Activated CD4-positive, alpha-beta T cell treated with anti-CD3 and anti-CD28 coated beads, Interleukin-2, amount 10 ng/mL, durations not matched to agents 24 days and 14 days (primary cell): ENCODE measurements around the gene SELP. TPM values are rescaled to one million over a fixed set of nuclear protein-coding genes. Genes with fewer than 3 reads are reported as not detected.

Source experiments
- DNase-seq: peaks from one replicate; pipeline ENCODE4 v3.0.0; 2022
- H3K27ac Mint-ChIP-seq: one replicate; pipeline ENCODE4 v1.8.0; 2022; ENCODE audit warnings: mild to moderate bottlenecking, mixed read lengths
- H3K27me3 Mint-ChIP-seq: one replicate; pipeline ENCODE4 v1.8.0; 2022; ENCODE audit warnings: mixed read lengths
- H3K36me3 Mint-ChIP-seq: one replicate; pipeline ENCODE4 v1.8.0; 2022; ENCODE audit warnings: low read depth, mild to moderate bottlenecking, mixed read lengths
- H3K4me1 Mint-ChIP-seq: one replicate; pipeline ENCODE4 v1.8.0; 2021; ENCODE audit warnings: mixed read lengths
- H3K4me3 Mint-ChIP-seq: one replicate; pipeline ENCODE4 v1.8.0; 2022; ENCODE audit warnings: mild to moderate bottlenecking, moderate library complexity, mixed read lengths
- H3K9me3 Mint-ChIP-seq: one replicate; pipeline ENCODE4 v1.8.0; 2021; ENCODE audit warnings: mixed read lengths
- intact Hi-C: fragments of 100-400 bp; cut with micrococcal nuclease; formaldehyde crosslinking; loops from one replicate; pipeline ENCODE4 v1.15.1; 2023
- total RNA-seq: library from RNA; stranded (reverse); gene quantifications from 2 replicates; pipeline ENCODE4 v1.2.3, GENCODE V29; 2022

The SELP gene
- total RNA-seq, 1 donor from 2014 or later, result not detected

DNA sequence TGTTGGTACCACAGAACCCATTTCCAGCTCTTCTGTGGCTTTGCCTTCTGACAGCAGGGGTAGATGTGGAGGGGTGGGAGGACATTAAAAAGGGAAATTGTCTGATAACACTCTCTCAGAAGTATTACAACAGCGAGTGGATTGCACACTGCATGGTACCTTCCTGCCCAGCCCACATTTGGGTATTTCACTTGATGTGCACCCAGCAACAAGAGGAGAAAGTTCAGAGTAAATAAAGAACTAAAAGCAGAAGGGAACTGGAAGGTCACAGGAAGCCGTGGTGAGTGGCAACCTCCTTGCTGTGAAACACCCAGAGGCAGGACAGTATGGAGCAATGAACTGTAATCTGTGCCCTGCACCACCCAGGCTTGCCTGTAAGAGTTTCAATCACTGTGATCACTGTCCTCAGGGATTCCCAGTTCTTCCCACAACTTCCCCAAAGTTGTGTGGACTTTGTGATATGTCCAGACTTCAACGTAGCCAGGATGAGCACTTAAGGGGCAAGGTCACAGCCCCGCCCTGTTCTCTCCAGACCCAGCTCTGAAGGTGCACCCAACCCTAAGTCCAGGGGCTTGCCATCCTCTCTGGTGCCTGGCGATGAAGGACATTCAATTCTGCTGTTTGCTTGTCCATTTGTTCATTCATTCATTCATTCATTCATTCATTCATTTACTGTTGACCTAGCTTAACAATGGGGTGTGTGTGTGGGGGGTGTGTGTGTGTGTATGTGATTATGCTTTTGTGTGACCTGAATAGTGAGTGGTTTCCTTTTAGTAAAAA, 25.0 kb downstream of the SELP start:
- H3K36me3 Mint-ChIP-seq, result peaks cover 4% of the 10 kb centered on the region
- peaks cover 45% of the 10 kb centered on the region for H3K4me1 Mint-ChIP-seq
- intact Hi-C loops, result loop anchor here (5.0 kb wide), 1 partner anchor 47 kb away; no protein-coding TSS in a partner anchor
- H3K9me3 Mint-ChIP-seq, result no peaks in the 10 kb centered on the region
- DNase-seq, result peak; percentile 84
- H3K27ac Mint-ChIP-seq, result peak overlapping the region; percentile 84
- peak overlapping the region; percentile 66 for H3K4me3 Mint-ChIP-seq
- no peaks in the 10 kb centered on the region for H3K27me3 Mint-ChIP-seq

DNA sequence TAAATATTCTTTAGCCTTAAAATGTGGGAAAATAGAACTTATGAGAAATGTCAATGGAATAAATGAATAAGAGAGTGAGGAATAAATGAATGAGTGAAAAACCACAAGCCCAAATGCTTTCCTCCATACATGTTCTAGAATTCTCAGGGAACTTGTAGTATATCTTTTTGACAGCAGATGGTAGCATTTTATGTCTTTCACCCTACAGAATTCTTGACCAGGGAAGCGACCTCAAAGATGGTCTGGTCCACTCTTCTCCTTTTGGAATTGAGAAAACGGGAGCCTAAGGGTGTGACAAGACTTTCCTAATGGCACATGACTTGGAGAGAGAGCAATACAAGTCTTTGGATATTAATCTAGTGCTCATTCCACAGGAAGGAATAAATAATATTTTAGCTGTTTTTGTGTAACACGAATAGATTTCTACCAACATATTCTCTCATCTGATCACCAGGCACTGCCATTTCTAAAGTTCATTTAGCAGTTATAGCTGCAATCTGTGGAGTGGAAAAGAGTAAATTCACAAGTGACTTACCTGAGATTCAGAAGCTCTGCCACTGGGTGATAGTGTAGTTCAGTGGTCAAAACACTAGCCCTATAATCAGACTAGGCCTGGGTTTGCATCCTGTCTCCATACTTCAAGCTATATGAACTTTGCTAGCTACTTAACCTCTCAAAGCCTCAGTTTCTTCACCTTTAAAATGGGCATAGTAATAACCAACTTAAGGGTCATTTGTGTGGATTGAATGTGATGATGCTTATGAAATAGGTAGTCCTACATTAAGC, 28.6 kb downstream of the SELP start:
- peaks cover 4% of the 10 kb centered on the region for H3K36me3 Mint-ChIP-seq
- H3K4me3 Mint-ChIP-seq, result no peak overlapping the region
- peak; percentile 65 for DNase-seq
- H3K27ac Mint-ChIP-seq, result peak overlapping the region; percentile 65
- no peaks in the 10 kb centered on the region for H3K27me3 Mint-ChIP-seq
- no peaks in the 10 kb centered on the region for H3K9me3 Mint-ChIP-seq
- H3K4me1 Mint-ChIP-seq, result peaks cover 45% of the 10 kb centered on the region
- intact Hi-C loops, result loop anchor here (1.0 to 2.0 kb wide), 4 partner anchors 14 to 208 kb away; partner anchors contain the start of gene F5

DNA sequence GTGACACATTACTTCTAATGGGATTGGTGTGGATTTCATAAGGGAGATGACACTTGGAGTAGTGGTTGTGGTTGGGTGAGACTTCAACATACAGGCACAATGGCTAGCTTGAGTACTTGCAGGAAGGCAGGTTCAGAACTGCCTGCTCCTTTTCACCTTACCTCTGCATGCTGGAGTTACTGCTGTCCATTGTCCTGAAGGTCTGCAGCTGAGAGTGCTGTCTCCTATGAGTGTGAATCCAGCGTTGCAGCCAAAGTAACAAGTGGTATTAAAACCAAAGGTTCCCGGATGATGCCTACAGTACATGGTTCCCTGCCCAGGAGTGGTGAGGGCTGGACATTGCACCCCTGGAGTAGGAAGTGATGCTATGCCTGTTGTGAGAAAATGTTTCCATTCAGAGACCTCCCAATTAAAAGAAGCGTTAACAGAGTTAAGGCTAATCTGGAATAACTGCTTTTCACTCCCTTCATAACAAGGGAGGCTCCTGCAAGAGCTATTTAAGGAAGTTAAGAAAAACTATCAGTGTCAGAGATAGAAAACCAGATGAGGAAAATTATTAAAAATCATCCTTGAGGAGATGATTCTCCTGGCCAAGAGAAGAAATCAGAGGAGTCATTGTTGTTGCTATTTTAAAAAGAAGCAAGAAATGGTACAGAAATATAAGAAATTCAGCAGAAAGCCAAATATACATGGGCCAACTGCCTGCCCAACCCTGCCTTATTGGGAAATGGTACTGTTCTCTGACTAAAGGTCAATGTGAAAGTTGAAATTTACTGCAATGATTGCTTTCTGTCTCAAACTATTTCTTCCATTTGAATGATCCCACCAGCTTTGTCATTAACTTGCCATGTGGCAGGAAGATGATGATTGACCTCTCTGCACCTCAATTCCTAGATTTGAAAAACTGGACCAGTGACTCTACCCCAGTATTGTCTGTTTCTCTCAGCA, 33.9 kb downstream of the SELP start:
- peak; percentile 78 for DNase-seq
- H3K9me3 Mint-ChIP-seq, result peaks cover 12% of the 10 kb centered on the region
- H3K27me3 Mint-ChIP-seq, result peaks cover 5% of the 10 kb centered on the region
- intact Hi-C loops, result loop anchor here (2.0 kb wide), 2 partner anchors 111 to 199 kb away; partner anchors contain the start of genes METTL18 and SLC19A2
- no peak overlapping the region for H3K27ac Mint-ChIP-seq
- peaks cover 48% of the 10 kb centered on the region for H3K4me1 Mint-ChIP-seq
- H3K36me3 Mint-ChIP-seq, result no peaks in the 10 kb centered on the region
- no peak overlapping the region for H3K4me3 Mint-ChIP-seq

DNA sequence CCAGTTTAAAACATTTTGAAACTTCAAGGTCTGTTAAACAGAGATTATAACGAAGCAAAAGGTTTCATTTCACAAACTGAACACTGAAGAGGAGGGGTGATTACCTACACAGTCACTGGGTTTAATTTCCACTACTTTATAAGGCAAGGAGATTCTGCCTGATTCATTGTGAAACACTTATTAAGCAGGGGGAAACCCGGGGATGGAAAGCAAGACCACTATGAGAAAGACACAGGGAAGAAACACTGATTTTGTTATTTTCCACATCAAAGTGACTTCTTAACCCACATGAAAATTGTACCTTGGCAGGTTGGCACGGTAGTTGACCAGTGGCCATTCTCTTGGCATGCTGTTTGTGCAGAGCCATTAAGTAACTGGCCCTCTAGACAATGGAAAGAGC, 35.5 kb downstream of the SELP start:
- no peaks in the 10 kb centered on the region for H3K36me3 Mint-ChIP-seq
- intact Hi-C loops, result loop anchor here (1.0 to 2.0 kb wide), 3 partner anchors 9 to 200 kb away; partner anchors contain the start of genes METTL18 and SLC19A2
- peaks cover 52% of the 10 kb centered on the region for H3K4me1 Mint-ChIP-seq
- peak overlapping the region; percentile 45 for H3K4me3 Mint-ChIP-seq
- H3K9me3 Mint-ChIP-seq, result peaks cover 12% of the 10 kb centered on the region
- DNase-seq, result peak; percentile 58
- H3K27me3 Mint-ChIP-seq, result peaks cover 5% of the 10 kb centered on the region
- H3K27ac Mint-ChIP-seq, result peak overlapping the region; percentile 73

DNA sequence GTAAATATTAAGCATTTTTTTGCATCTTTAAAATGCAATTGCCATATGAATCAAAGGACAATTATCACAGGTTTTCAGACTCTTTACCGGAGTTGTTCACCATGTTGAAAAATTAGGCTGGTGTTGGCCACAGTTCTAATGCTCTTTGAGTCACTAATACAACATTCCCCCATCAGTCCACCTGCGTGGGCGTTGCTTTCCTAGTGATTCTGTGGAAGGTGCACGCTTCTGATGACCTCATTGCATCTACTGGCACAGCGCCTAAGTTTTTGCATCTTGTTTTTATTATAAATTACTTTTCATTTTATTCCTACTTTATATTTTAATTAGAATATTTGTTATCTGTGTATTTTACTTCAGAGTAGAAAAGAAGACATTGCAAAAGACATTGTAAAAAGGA, 39.0 kb downstream of the SELP start:
- DNase-seq, result no peak
- H3K9me3 Mint-ChIP-seq, result peaks cover 9% of the 10 kb centered on the region
- H3K36me3 Mint-ChIP-seq, result no peaks in the 10 kb centered on the region
- H3K4me3 Mint-ChIP-seq, result no peak overlapping the region
- H3K27ac Mint-ChIP-seq, result no peak overlapping the region
- intact Hi-C loops, result no loop called here
- H3K4me1 Mint-ChIP-seq, result peaks cover 78% of the 10 kb centered on the region
- H3K27me3 Mint-ChIP-seq, result peaks cover 4% of the 10 kb centered on the region

DNA sequence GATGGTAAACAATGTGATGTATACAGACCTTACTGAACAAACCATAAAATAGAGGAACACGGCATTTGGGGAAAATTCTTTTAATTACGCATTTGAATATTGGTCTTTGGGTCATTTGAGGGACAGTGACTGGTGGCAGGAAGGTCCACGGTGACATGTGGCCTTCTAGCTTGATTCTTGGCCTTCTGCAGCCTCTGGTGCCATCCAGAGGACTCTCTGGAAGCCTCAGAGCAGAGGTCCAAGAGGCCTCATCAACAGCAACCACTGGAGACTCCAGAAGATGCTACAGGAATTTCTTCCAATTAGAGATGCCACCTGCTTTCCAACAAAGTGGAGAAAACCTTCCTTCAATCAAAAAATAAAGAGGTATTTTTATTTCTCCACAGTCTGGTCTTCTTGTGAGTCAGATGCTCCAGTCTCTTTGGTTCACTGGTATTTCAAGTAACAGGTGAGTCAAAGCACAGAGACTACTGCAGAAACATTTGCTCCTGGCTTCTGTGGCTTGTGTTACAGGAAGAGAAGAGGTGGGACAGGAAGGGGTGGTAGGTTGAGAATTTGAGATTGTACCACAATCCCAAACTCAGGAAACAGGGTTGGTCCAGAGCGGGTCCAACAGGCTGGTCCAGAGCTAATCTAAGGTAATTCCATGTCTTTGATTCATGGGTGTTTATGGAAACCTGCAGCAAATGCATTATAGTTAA, 41.0 kb downstream of the SELP start:
- intact Hi-C loops, result loop anchor here (1.0 to 10.0 kb wide), 5 partner anchors 37 to 1354 kb away; partner anchors contain the start of gene SCYL3
- Mint-ChIP-seq H3K27me3 (no peaks in the 10 kb centered on the region), H3K4me3 (peak overlapping the region; percentile 49), H3K9me3 (peaks cover 9% of the 10 kb centered on the region), H3K27ac (peak overlapping the region; percentile 84), H3K36me3 (no peaks in the 10 kb centered on the region), H3K4me1 (peaks cover 70% of the 10 kb centered on the region)
- DNase-seq, result peak; percentile 73

DNA sequence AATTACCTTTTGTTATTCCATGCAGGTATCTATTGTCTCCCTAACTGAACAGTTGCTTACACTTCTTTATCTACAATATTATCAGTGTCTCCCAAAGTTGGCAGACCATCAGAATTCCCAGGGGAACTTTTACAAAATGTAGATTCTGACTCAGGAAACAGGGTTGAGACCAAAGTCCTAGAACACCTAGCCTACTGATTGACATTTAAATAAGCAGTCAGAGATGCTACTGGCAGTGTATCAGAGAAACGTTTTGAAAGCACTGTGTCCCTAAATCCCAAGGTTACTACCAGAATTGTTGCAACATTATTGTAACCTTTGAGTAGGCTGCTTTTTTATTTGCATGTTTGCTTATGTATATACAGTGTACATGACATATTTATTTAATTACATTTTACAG, 41.8 kb downstream of the SELP start:
- no peaks in the 10 kb centered on the region for H3K27me3 Mint-ChIP-seq
- intact Hi-C loops, result loop anchor here (5.0 to 10.0 kb wide), 4 partner anchors 36 to 1353 kb away; partner anchors contain the start of gene SCYL3
- H3K36me3 Mint-ChIP-seq, result peaks cover 7% of the 10 kb centered on the region
- peaks cover 69% of the 10 kb centered on the region for H3K4me1 Mint-ChIP-seq
- H3K4me3 Mint-ChIP-seq, result peak overlapping the region; percentile 4
- DNase-seq, result no peak
- peak overlapping the region; percentile 10 for H3K27ac Mint-ChIP-seq
- H3K9me3 Mint-ChIP-seq, result peaks cover 9% of the 10 kb centered on the region

DNA sequence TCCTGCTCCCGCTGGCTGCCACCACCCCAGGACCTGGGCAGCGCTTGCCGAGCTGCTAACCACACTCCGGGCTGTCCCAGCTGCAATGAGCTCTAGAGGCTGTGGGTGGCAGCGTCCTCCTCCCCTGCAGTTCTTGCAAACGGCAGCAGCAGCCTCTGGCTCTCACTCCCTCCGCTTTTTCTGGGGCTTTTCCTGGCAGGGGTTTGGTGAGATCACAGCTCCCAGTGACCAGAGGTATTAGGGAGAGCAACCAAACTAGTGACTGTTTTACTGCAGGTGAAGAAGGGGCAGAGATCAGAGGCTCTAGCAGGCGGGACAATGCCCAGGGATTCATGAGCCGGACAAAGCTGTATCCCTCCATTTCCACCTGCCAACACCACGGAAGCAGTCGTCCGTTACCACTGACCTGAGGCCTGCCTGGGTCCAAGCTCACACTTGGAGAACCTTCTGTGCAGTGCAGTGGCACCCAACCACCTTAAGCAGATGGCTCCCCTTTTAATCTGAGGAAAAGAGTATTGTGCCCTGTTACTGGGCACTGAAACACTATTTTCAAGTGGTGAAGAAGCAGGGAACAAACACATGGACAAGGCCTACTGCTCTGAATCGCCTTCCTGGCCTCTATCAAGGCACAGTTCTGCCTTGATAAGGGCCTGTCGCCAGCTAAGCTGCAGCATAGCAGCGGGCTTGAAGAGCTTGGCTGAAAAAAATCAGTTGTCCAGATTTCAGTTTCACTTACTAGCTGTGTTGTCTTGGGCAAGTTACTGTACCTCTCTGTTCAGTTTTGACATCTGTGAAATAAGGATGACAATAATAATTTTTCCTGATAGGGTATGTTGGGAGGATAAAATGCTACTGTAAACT, 43.3 kb downstream of the SELP start, which contains the start of gene F5:
Gene F5 (minus strand): TSS at position 87 of the 861 bp plus-strand sequence. CDS start 95 bp downstream, outside the sequence.
- H3K4me3 Mint-ChIP-seq, result peak within 1 kb of the TSS; percentile 95
- H3K9me3 Mint-ChIP-seq, result no peaks in the 10 kb centered on the region
- H3K27ac Mint-ChIP-seq, result peak within 1 kb of the TSS; percentile 92
- intact Hi-C loops, result loop anchor here (1.0 to 10.0 kb wide), 7 partner anchors 14 to 1352 kb away; partner anchors contain the start of genes METTL18 and SCYL3
- peaks cover 12% of the 10 kb centered on the region for H3K36me3 Mint-ChIP-seq
- H3K27me3 Mint-ChIP-seq, result no peaks in the 10 kb centered on the region
- peaks cover 62% of the 10 kb centered on the region for H3K4me1 Mint-ChIP-seq
- peak; percentile 92 for DNase-seq

DNA sequence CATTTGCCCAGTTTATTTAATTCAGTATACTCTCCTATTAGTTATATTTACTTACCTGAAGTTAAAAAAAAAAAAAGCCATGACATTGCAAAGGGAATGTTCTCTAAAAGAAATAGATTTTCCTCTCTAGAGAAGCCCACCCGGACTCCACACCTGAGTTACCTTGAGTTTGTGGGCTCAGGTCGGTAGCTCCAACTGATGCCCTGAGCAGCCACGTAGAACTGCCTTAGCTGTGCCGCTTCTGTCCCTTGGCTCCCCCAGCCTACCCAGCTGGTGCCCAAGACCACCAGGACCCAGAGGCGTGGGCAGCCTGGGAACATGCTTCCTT, 43.9 kb downstream of the SELP start:
- DNase-seq, result no peak
- Mint-ChIP-seq H3K27ac (peak overlapping the region; percentile 92), H3K9me3 (no peaks in the 10 kb centered on the region), H3K4me3 (peak overlapping the region; percentile 95), H3K4me1 (peaks cover 60% of the 10 kb centered on the region), H3K27me3 (no peaks in the 10 kb centered on the region), H3K36me3 (peaks cover 12% of the 10 kb centered on the region)
- intact Hi-C loops, result loop anchor here (1.0 to 10.0 kb wide), 7 partner anchors 15 to 1351 kb away; partner anchors contain the start of genes METTL18 and SCYL3

DNA sequence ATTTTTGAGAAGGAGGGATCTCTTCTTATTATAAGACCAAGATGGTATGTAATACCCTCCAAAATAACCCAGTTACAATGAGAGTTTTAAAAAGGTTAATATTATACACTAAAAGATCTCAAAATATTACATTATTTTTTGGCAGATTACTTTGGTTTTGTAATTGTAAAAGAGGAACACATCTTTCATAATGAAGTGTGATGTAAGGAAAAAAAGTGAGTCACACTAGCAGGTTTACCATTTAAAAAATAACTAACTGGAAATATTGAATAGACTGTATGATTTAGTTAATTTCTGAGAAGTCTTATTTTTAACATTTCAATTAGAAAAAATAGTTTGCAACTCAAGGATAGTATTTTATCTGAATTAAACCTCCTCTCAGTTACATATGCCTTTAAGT, 44.7 kb downstream of the SELP start:
- H3K27ac Mint-ChIP-seq, result peak overlapping the region; percentile 84
- peaks cover 57% of the 10 kb centered on the region for H3K4me1 Mint-ChIP-seq
- peaks cover 12% of the 10 kb centered on the region for H3K36me3 Mint-ChIP-seq
- intact Hi-C loops, result loop anchor here (1.0 to 10.0 kb wide), 8 partner anchors 9 to 1350 kb away; partner anchors contain the start of genes BLZF1 and SCYL3
- peak overlapping the region; percentile 95 for H3K4me3 Mint-ChIP-seq
- DNase-seq, result no peak
- no peaks in the 10 kb centered on the region for H3K9me3 Mint-ChIP-seq
- no peaks in the 10 kb centered on the region for H3K27me3 Mint-ChIP-seq

DNA sequence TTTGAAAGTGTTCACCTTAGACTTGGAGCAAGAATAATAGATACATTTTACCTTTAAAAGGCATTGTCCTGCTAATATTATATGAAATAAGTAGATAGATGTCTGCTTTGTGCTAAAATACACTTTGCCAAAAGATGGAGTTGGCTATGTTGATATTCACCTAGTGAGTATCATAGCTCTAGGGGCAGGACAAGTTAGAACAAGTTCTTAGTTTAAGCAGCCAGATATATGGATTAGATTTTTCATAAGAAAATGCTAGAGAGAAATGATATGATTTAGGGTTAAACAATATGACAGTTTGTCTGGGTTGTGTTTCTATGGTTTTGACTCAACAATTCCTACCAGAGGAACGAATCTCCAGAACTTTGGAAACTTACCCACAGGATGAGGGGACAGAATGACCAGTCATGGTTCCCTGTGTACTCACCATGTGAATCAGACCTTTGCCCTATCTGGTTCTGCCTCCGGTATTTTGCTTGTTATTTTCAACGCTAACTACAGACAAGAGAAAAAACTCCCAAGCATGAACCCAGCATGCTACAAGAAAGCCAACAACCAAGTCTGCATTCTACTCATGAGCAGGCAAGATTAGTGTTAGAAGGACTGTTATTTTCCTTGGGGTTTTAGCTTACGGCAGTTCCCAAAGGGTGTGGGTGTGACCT, 45.3 kb downstream of the SELP start:
- no peaks in the 10 kb centered on the region for H3K27me3 Mint-ChIP-seq
- H3K4me1 Mint-ChIP-seq, result peaks cover 53% of the 10 kb centered on the region
- peaks cover 12% of the 10 kb centered on the region for H3K36me3 Mint-ChIP-seq
- H3K4me3 Mint-ChIP-seq, result peak overlapping the region; percentile 95
- intact Hi-C loops, result loop anchor here (1.0 to 10.0 kb wide), 8 partner anchors 10 to 1350 kb away; partner anchors contain the start of genes BLZF1 and SCYL3
- H3K9me3 Mint-ChIP-seq, result no peaks in the 10 kb centered on the region
- DNase-seq, result peak; percentile 65
- H3K27ac Mint-ChIP-seq, result peak overlapping the region; percentile 84
